ENCODE results near the gene EIF4ENIF1.

- TF ChIP-seq CTCF (IDR thresholded peaks at IDR 0.05) (no peak), POLR2A (IDR thresholded peaks at IDR 0.05; ENCODE audit: low read depth) (no peak), POLR2AphosphoS5 (IDR thresholded peaks at IDR 0.05) (no peak)
Measured at GRCh38 chr22:31446767-31447166, 42.9 kb downstream of the EIF4ENIF1 start.
